HepG2 (cell line): ENCODE results near the gene DYRK2. TPM values are rescaled to one million over a fixed set of nuclear protein-coding genes. Genes with fewer than 3 reads are reported as not detected.

ENCODE experiments used
- HOXA7 ChIP-seq: sonication (generic); formaldehyde crosslinking; IDR thresholded peaks from 2 replicates; pipeline ENCODE4 v1.8.1; 2022; ENCODE audit warnings: mild to moderate bottlenecking, missing genetic modification reagents, moderate library complexity
- MLLT10 ChIP-seq: sonication (generic); formaldehyde crosslinking; IDR thresholded peaks from 2 replicates; pipeline ENCODE4 v1.4.0; 2020; ENCODE audit warnings: missing genetic modification reagents
- NFAT5 ChIP-seq: sonication (generic); formaldehyde crosslinking; IDR thresholded peaks from 2 replicates; pipeline ENCODE4 v1.4.0; 2020; ENCODE audit warnings: missing genetic modification reagents
- NR2F2 ChIP-seq: IDR thresholded peaks from 2 replicates; pipeline ENCODE4 v1.6.1; 2012; ENCODE audit warnings: low read depth, inconsistent platforms, borderline replicate concordance
- PLSCR1 ChIP-seq: sonication (generic); formaldehyde crosslinking; IDR thresholded peaks from 2 replicates; pipeline ENCODE4 v1.5.0; 2020; ENCODE audit warnings: missing genetic modification reagents, mild to moderate bottlenecking, borderline replicate concordance
- ZEB1 ChIP-seq: IDR thresholded peaks from 2 replicates; pipeline ENCODE4 v1.6.1; 2012; ENCODE audit warnings: mild to moderate bottlenecking, low read depth, inconsistent platforms; ENCODE audit not compliant: insufficient replicate concordance
- ZNF230 ChIP-seq: sonication (generic); formaldehyde crosslinking; IDR thresholded peaks from 2 replicates; pipeline ENCODE4 v1.4.0; 2020; ENCODE audit warnings: mild to moderate bottlenecking, missing genetic modification reagents
- ZNF276 ChIP-seq: sonication (generic); formaldehyde crosslinking; IDR thresholded peaks from 2 replicates; pipeline ENCODE4 v1.4.0; 2020; ENCODE audit warnings: mild to moderate bottlenecking, low read depth, missing genetic modification reagents
- ZNF432 ChIP-seq: sonication (generic); formaldehyde crosslinking; IDR thresholded peaks from 2 replicates; pipeline ENCODE4 v1.5.0; 2020; ENCODE audit warnings: missing genetic modification reagents, mild to moderate bottlenecking, borderline replicate concordance
- ZNF572 ChIP-seq: sonication (generic); formaldehyde crosslinking; IDR thresholded peaks from 2 replicates; pipeline ENCODE4 v1.5.1; 2020; ENCODE audit warnings: mild to moderate bottlenecking, missing genetic modification reagents
- ZSCAN9 ChIP-seq: IDR thresholded peaks from 2 replicates; pipeline ENCODE4 v1.6.1; 2016; ENCODE audit warnings: borderline replicate concordance
- polyA plus RNA-seq, 8 experiments: library from polyadenylated mRNA; depleted of rRNA in 3 of 8; stranded (reverse) in 7 of 8; unstranded in 1 of 8; fragments of >200 nt; fragmentation: Illumina TruSeq in 4 of 8; extraction: Trizol in 4 of 8; gene quantifications; 2 replicates each; pipeline versions ENCODE4 v1.2.1 to v1.2.3, GENCODE V29; 2011 to 2016; ENCODE audit warnings: low read depth in 4 of 8, missing spikeins in 1 of 8, mixed read lengths in 1 of 8; ENCODE audit not compliant: insufficient read depth in 1 of 8
- total RNA-seq, 5 experiments: library from RNA; depleted of rRNA; stranded (reverse); fragments of >200 nt; fragmentation: Illumina TruSeq; extraction: Trizol; gene quantifications; 2 replicates each; pipeline ENCODE4 v1.2.3, GENCODE V29; 2016; ENCODE audit warnings: low read depth in 1 of 5
- TF ChIP-seq, protein P1 (sequence below): sonication (generic); formaldehyde crosslinking; IDR thresholded peaks from 2 replicates; pipeline ENCODE4 v1.5.0; 2020; ENCODE audit warnings: missing genetic modification reagents
- TF ChIP-seq, protein P2 (sequence below): sonication (generic); formaldehyde crosslinking; IDR thresholded peaks from 2 replicates; pipeline ENCODE4 v1.5.0; 2020; ENCODE audit warnings: mild to moderate bottlenecking, missing genetic modification reagents, borderline replicate concordance

The DYRK2 gene
- total and polyA plus RNA-seq, 2 of the 13 experiments (the other 11 are each of a cell fraction or from before 2014, with no cell fraction given): 8.2 to 11.5 TPM

DNA sequence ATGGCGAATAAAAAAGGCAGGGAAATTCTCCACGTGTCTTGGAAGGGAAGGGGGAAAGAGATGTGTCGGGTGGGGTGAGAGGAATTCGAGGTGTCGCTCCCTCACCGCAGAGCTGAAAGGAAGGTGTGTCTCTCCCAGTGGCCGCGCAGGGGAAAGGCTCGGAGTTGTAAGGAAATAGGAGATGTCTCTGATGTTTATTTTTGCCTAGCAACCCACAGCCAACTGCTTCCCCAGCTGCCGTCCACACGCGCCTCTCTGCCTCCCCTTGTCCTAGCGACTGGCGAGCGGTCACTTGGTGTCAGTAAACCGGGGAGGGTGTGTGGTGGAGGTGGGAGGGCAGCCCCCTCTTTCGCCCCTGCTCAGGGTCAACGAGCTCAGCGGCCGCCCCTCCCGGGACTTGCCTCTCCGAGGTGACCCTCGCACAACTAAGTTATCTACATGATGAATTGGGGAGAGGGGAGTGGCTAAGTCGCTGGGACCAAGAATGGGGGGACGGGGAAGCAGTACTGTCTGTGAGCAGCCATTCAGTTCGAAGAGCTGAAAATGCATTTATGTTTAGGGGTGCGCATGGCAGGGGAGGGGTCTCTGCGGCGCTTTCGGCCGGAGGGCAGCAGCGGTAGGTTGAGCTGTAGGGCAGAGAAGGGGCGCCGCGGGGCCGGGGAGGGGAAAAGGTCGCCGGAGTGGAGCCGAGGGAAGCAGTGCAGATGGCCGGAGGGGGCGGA, 585 bp upstream of the DYRK2 start (continued):
- no peak for TF ChIP-seq NFAT5
- 0 out of 2 replicates have a peak, but pooled peaks have one; percentile 6 for TF ChIP-seq ZNF276 (CRISPR knock-in tag)
- 0 out of 2 replicates have a peak, but pooled peaks have one; percentile 48 for TF ChIP-seq NR2F2
- no peak for TF ChIP-seq HOXA7 (CRISPR knock-in tag)
- TF ChIP-seq MLLT10: no peak
- no peak for TF ChIP-seq ZNF432 (CRISPR knock-in tag)
- TF ChIP-seq PLSCR1 (CRISPR knock-in tag): no peak
- TF ChIP-seq ZNF230: no peak
- TF ChIP-seq, protein P1, sequence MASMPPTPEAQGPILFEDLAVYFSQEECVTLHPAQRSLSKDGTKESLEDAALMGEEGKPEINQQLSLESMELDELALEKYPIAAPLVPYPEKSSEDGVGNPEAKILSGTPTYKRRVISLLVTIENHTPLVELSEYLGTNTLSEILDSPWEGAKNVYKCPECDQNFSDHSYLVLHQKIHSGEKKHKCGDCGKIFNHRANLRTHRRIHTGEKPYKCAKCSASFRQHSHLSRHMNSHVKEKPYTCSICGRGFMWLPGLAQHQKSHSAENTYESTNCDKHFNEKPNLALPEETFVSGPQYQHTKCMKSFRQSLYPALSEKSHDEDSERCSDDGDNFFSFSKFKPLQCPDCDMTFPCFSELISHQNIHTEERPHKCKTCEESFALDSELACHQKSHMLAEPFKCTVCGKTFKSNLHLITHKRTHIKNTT (CRISPR knock-in tag): no peak
- no peak for TF ChIP-seq ZEB1
- no peak for TF ChIP-seq ZSCAN9 (CRISPR knock-in tag)
- no peak for TF ChIP-seq ZNF572 (CRISPR knock-in tag)
- TF ChIP-seq, protein P2, sequence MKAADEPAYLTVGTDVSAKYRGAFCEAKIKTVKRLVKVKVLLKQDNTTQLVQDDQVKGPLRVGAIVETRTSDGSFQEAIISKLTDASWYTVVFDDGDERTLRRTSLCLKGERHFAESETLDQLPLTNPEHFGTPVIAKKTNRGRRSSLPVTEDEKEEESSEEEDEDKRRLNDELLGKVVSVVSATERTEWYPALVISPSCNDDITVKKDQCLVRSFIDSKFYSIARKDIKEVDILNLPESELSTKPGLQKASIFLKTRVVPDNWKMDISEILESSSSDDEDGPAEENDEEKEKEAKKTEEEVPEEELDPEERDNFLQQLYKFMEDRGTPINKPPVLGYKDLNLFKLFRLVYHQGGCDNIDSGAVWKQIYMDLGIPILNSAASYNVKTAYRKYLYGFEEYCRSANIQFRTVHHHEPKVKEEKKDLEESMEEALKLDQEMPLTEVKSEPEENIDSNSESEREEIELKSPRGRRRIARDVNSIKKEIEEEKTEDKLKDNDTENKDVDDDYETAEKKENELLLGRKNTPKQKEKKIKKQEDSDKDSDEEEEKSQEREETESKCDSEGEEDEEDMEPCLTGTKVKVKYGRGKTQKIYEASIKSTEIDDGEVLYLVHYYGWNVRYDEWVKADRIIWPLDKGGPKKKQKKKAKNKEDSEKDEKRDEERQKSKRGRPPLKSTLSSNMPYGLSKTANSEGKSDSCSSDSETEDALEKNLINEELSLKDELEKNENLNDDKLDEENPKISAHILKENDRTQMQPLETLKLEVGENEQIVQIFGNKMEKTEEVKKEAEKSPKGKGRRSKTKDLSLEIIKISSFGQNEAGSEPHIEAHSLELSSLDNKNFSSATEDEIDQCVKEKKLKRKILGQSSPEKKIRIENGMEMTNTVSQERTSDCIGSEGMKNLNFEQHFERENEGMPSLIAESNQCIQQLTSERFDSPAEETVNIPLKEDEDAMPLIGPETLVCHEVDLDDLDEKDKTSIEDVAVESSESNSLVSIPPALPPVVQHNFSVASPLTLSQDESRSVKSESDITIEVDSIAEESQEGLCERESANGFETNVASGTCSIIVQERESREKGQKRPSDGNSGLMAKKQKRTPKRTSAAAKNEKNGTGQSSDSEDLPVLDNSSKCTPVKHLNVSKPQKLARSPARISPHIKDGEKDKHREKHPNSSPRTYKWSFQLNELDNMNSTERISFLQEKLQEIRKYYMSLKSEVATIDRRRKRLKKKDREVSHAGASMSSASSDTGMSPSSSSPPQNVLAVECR (CRISPR knock-in tag): peak; percentile 58
